ENCODE results near the gene OR4F15. TPM values are rescaled to one million over a fixed set of nuclear protein-coding genes. Genes with fewer than 3 reads are reported as not detected.
"Not testable (repeated sequence)": the region's sequence is repeated elsewhere in the genome, so short reads cannot be mapped to it uniquely, and the experiment has no call there.

OR4F15 gene
- total RNA-seq, 4 donors from 2014 or later = not detected

DNA sequence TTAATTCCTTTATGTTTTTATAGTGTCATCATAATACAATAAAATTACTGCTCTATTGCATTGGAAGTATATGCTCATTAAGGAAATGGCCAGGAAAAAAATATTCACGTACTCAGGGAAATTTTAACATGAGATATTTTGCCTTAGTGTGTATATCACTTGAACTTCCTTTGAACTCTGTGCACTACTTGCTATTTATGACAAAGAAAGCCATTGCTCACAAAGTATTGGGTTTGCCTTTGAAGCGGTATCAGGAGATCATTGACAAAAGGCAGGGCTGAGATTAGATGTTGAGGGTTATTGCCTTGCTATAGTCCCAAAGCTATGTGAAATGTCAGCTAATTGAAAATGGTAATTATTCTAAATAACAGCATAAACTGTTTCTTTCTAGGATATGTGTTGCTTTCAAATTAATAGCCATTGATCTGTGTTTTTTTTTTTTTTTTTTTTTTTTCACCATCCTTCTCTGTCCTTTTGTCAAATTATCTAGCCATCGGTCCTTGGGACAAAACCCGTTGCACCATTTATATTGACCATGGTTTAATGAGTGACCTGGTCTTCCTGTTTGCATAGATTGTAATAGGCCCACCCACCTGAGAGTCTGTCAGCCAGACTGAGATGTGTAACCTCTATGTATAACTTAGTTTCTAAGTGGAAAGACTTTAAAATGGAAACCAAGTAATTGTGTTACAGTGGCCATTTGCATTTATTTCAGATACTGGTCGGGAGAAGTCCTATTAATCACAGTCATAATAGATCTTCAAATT, 23.3 kb upstream of the OR4F15 start:
- H3K4me3 ChIP-seq, H3K9me3 ChIP-seq, H3K27ac ChIP-seq, H3K36me3 ChIP-seq, H3K27me3 ChIP-seq, H3K4me1 ChIP-seq, ATAC-seq: not testable (repeated sequence)
- WGBS, 2 donors (ENCODE audit: low coverage in 1 of 2) = 55 to 78% methylated on average over 2 to 3 of the region's 5 CpGs

DNA sequence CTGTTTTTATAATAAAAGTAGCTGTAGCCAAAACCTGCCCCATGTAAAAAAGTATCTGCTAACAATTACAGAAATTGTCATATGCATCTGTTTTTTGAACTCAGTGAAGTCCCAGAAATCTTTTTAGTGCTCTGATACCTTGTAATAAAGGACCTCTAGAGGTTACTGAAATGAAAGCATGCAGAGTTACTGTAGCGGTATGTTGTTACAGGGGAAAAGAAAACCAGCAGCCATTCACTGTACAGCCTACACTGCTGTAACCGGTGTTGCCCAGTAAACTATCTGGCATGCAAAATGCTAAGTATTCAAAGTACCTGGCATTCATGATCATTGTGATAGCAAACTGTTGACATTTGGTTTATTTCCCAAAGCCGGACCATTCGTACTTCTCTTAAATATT, 21.3 kb upstream of the OR4F15 start:
- not testable (repeated sequence) for H3K36me3 ChIP-seq, H3K27me3 ChIP-seq, H3K4me3 ChIP-seq, H3K27ac ChIP-seq, H3K9me3 ChIP-seq, ATAC-seq, H3K4me1 ChIP-seq
- 67% methylated on average over 1 of the region's 4 CpGs for WGBS, 2 donors (ENCODE audit: low coverage in 1 of 2)

DNA sequence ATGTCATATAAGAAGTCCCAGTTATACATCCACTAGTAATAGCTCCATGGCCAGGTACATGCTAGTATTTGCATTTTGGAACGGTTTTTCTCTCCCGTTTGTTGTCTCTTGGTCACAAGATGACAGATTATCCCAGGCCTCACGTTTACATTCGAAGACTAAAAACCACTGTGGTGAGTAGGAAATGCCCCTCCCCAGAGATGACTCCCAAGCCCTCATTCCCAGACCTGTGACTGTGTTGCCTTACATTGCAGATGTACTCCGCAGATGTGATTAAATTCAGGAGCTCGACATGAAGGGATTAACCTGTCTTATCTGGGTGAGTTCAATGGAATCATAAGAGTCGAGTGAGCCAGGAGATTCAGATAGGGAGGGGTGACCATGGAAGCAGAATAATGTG, 18.0 kb upstream of the OR4F15 start:
- not testable (repeated sequence) for H3K9me3 ChIP-seq, ATAC-seq, H3K4me3 ChIP-seq, H3K4me1 ChIP-seq, H3K36me3 ChIP-seq, H3K27ac ChIP-seq, H3K27me3 ChIP-seq
- WGBS, 2 donors (ENCODE audit: low coverage in 1 of 2) = 41 to 66% methylated on average over 5 to 7 of the region's 7 CpGs

DNA sequence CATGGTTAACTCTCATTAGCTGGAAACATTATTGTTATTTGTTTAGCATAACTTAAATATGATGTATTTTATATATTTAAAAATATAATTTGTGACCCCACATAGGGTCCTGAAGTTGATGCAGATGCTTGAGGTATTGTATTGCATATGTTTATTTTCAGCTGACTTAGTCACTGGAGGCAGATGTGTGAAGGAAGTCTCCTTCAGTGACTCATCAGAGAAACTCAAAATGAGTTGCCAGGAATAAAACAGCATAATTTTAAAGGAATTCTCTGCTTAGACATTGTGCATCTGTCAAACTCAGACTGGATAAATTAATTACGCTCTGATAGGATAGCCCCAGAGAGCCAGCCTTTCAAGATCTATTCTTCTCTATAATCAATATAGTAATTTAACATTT, 16.5 kb upstream of the OR4F15 start:
- TF ChIP-seq POLR2AphosphoS5 (IDR thresholded peaks at IDR 0.05) = no peak
- TF ChIP-seq, protein P1, sequence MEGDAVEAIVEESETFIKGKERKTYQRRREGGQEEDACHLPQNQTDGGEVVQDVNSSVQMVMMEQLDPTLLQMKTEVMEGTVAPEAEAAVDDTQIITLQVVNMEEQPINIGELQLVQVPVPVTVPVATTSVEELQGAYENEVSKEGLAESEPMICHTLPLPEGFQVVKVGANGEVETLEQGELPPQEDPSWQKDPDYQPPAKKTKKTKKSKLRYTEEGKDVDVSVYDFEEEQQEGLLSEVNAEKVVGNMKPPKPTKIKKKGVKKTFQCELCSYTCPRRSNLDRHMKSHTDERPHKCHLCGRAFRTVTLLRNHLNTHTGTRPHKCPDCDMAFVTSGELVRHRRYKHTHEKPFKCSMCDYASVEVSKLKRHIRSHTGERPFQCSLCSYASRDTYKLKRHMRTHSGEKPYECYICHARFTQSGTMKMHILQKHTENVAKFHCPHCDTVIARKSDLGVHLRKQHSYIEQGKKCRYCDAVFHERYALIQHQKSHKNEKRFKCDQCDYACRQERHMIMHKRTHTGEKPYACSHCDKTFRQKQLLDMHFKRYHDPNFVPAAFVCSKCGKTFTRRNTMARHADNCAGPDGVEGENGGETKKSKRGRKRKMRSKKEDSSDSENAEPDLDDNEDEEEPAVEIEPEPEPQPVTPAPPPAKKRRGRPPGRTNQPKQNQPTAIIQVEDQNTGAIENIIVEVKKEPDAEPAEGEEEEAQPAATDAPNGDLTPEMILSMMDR (IDR thresholded peaks at IDR 0.05) = no peak
- no peak for TF ChIP-seq POLR2A (IDR thresholded peaks at IDR 0.05)
- TF ChIP-seq EP300 (IDR thresholded peaks at IDR 0.05) = no peak
- no peaks in the 10 kb centered on the region for H3K9me3 ChIP-seq
- ATAC-seq = no peak
- no peaks in the 10 kb centered on the region for H3K36me3 ChIP-seq
- peaks cover 10% of the 10 kb centered on the region for H3K27me3 ChIP-seq
- no peak overlapping the region for H3K4me3 ChIP-seq
- WGBS, 2 donors (ENCODE audit: low coverage in 1 of 2) = 33 to 50% methylated on average over 1 of the region's 1 CpG
- no peaks in the 10 kb centered on the region for H3K4me1 ChIP-seq
- H3K27ac ChIP-seq = no peak overlapping the region

DNA sequence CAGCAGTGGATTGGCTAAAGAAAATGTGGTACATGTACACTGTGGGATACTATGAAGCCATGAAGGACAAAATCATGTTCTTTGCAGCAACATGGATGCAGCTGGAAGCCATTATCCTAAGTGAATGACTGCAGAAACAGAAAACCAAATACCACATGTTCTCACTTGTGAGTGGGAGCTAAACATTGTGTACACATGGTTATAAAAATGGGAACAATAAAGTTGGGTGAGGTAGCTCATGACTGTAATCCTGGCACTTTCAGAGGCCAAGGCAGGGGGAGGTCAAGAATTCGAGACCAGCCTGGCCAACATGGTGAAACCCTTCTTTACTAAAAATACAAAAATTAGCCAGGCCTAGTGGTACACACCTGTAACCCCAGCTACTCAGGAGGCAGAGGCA, 12.3 kb upstream of the OR4F15 start:
- TF ChIP-seq, protein P1 (IDR thresholded peaks at IDR 0.05) = no peak
- no peak for TF ChIP-seq POLR2AphosphoS5 (IDR thresholded peaks at IDR 0.05)
- no peak for TF ChIP-seq EP300 (IDR thresholded peaks at IDR 0.05)
- no peak for TF ChIP-seq POLR2A (IDR thresholded peaks at IDR 0.05)
- Histone ChIP-seq H3K4me1 (no peaks in the 10 kb centered on the region), H3K27me3 (peaks cover 10% of the 10 kb centered on the region), H3K4me3 (no peak overlapping the region), H3K36me3 (no peaks in the 10 kb centered on the region), H3K9me3 (no peaks in the 10 kb centered on the region), H3K27ac (no peak overlapping the region)
- 57 to 78% methylated on average over 1 of the region's 1 CpG for WGBS, 2 donors (ENCODE audit: low coverage in 1 of 2)
- no peak for ATAC-seq

DNA sequence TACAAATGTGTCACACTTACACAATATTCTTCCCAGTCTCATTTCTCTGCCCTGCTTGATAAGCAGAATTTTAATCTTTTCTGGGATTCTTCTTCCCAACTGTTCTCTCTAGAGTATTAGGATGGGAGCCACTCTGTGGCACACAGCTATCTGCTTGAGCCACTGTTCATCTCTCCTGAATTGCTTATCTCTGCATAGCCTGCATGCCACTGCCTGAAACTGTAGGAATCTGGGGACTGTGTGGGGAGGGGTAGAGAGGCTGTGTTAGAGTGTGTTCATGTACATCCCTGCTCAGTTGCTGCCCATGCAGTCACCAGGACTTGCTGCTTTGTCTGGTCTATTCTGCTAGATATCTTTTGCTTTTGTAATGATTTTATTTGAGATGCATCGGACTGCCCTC, 11.0 kb upstream of the OR4F15 start:
- H3K36me3 ChIP-seq = no peaks in the 10 kb centered on the region
- no peaks in the 10 kb centered on the region for H3K4me1 ChIP-seq
- H3K4me3 ChIP-seq = no peak overlapping the region
- WGBS, 2 donors (ENCODE audit: low coverage in 1 of 2) = 44 to 100% methylated on average over 1 of the region's 1 CpG
- H3K27ac ChIP-seq = no peak overlapping the region
- no peaks in the 10 kb centered on the region for H3K9me3 ChIP-seq
- no peak for ATAC-seq
- no peak for TF ChIP-seq POLR2AphosphoS5 (IDR thresholded peaks at IDR 0.05)
- TF ChIP-seq, protein P1 (IDR thresholded peaks at IDR 0.05) = no peak
- TF ChIP-seq EP300 (IDR thresholded peaks at IDR 0.05) = no peak
- TF ChIP-seq POLR2A (IDR thresholded peaks at IDR 0.05) = no peak
- H3K27me3 ChIP-seq = peaks cover 5% of the 10 kb centered on the region
